Activated B cell treated with CpG ODN at 0.5 μM for 24 hours (primary cell): ENCODE data around the gene S1PR5. TPM values are rescaled to one million over a fixed set of nuclear protein-coding genes. Genes with fewer than 3 reads are reported as not detected.

ENCODE experiments used
- ATAC-seq: fragments of 200-7000 bp; cut with Tn5 transposase; one replicate; pipeline ENCODE4 v1.10.0; 2021; ENCODE audit warnings: low read depth, mild to moderate bottlenecking, moderate library complexity
- CTCF ChIA-PET: fragments of 350-600 bp; sonication (Branson Sonifier 250); formaldehyde crosslinking; loops from one replicate; lab custom pipeline; 2021; ENCODE audit warnings: antibody characterized with exemption; lab: Charles Lee
- POLR2A ChIA-PET: fragments of 350-600 bp; sonication (Branson Sonifier 250); formaldehyde crosslinking; loops from one replicate; lab custom pipeline; 2021; ENCODE audit warnings: antibody characterized with exemption; lab: Charles Lee
- DNase-seq: peaks from one replicate; pipeline ENCODE4 v3.0.0; 2022
- H3K27ac Mint-ChIP-seq: one replicate; pipeline ENCODE4 v1.8.0; 2020; ENCODE audit warnings: mixed read lengths
- H3K27me3 Mint-ChIP-seq: one replicate; pipeline ENCODE4 v1.8.0; 2021; ENCODE audit warnings: mixed read lengths
- H3K36me3 Mint-ChIP-seq: one replicate; pipeline ENCODE4 v1.8.0; 2021; ENCODE audit warnings: low read depth, mixed read lengths
- H3K4me1 Mint-ChIP-seq: one replicate; pipeline ENCODE4 v1.8.0; 2021; ENCODE audit warnings: mixed read lengths
- H3K4me3 Mint-ChIP-seq: one replicate; pipeline ENCODE4 v1.8.0; 2020; ENCODE audit warnings: mild to moderate bottlenecking, mixed read lengths
- H3K9me3 Mint-ChIP-seq: one replicate; pipeline ENCODE4 v1.8.0; 2020; ENCODE audit warnings: mixed read lengths
- CTCF ChIP-seq: fragments of 200-600 bp; IDR thresholded peaks from one replicate; pipeline ENCODE4 v1.8.0; 2022; ENCODE audit warnings: antibody characterized with exemption, mild to moderate bottlenecking
- intact Hi-C: fragments of 100-400 bp; cut with micrococcal nuclease; formaldehyde crosslinking; loops from one replicate; pipeline ENCODE4 v1.15.1; 2024
- total RNA-seq: library from RNA; stranded (reverse); gene quantifications from 2 replicates; pipeline ENCODE4 v1.2.3, GENCODE V29; 2022

S1PR5 gene
- total RNA-seq, 1 donor from 2014 or later, result not detected

DNA sequence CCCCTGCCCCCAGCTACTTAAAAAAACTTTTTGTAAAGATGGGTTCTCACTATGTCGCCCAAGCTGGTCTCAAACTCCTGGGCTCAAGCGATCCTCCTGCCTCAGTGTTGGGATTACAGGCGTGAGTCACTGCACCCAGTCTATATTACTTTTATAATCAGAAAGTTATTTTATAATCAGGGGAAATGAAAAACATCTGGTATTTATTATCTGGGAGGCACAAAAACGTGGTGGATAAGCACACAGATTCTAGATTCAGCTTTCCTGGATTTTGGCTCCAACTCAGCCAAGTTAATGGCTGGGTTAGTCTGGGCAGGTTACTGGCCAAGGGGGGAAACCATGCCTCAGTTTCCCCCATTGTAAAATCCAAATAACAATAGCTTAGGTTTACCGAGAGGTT lies 38.8 kb downstream of the S1PR5 start:
- DNase-seq (no peak), ATAC-seq (no peak)
- intact Hi-C loops, result no loop called here
- no peaks in the 10 kb centered on the region for H3K27me3 Mint-ChIP-seq
- ChIA-PET CTCF (interaction anchor here (0.7 to 1.4 kb wide), 4 partner anchors 12 to 75 kb away, joined by 3 to 5 read pairs (median 4); partner anchors contain the start of gene CDC37), POLR2A (interaction anchor here (0.5 to 1.5 kb wide), 3 partner anchors 17 to 65 kb away, joined by 3 to 6 read pairs (median 3); no protein-coding TSS in a partner anchor)
- TF ChIP-seq CTCF, result no peak
- H3K36me3 Mint-ChIP-seq, result no peaks in the 10 kb centered on the region
- H3K9me3 Mint-ChIP-seq, result no peaks in the 10 kb centered on the region
- H3K27ac Mint-ChIP-seq, result no peak overlapping the region
- peaks cover 14% of the 10 kb centered on the region for H3K4me1 Mint-ChIP-seq
- no peak overlapping the region for H3K4me3 Mint-ChIP-seq

- no peak for TF ChIP-seq CTCF
- H3K36me3 Mint-ChIP-seq, result no peaks in the 10 kb centered on the region
- no peak overlapping the region for H3K27ac Mint-ChIP-seq
- CTCF ChIA-PET, result no interaction called here
- peaks cover 13% of the 10 kb centered on the region for H3K4me1 Mint-ChIP-seq
- ATAC-seq (no peak), DNase-seq (no peak)
- POLR2A ChIA-PET, result no interaction called here
- no peaks in the 10 kb centered on the region for H3K27me3 Mint-ChIP-seq
- intact Hi-C loops, result no loop called here
- H3K9me3 Mint-ChIP-seq, result no peaks in the 10 kb centered on the region
- no peak overlapping the region for H3K4me3 Mint-ChIP-seq
These were observed 42.2 kb downstream of the S1PR5 start for GRCh38 chr19:10474962-10475451.

GRCh38 chr19:10473192-10473591 lies 44.1 kb downstream of the S1PR5 start:
- POLR2A ChIA-PET, result interaction anchor here (0.7 kb wide), 2 partner anchors 12 to 92 kb away, joined by 4 to 7 read pairs; partner anchors contain the start of gene KRI1
- no peak overlapping the region for H3K27ac Mint-ChIP-seq
- H3K4me3 Mint-ChIP-seq, result no peak overlapping the region
- DNase-seq (no peak), ATAC-seq (no peak)
- intact Hi-C loops, result no loop called here
- no peaks in the 10 kb centered on the region for H3K9me3 Mint-ChIP-seq
- CTCF ChIA-PET, result no interaction called here
- H3K4me1 Mint-ChIP-seq, result no peaks in the 10 kb centered on the region
- no peaks in the 10 kb centered on the region for H3K36me3 Mint-ChIP-seq
- H3K27me3 Mint-ChIP-seq, result no peaks in the 10 kb centered on the region
- TF ChIP-seq CTCF, result no peak

DNA sequence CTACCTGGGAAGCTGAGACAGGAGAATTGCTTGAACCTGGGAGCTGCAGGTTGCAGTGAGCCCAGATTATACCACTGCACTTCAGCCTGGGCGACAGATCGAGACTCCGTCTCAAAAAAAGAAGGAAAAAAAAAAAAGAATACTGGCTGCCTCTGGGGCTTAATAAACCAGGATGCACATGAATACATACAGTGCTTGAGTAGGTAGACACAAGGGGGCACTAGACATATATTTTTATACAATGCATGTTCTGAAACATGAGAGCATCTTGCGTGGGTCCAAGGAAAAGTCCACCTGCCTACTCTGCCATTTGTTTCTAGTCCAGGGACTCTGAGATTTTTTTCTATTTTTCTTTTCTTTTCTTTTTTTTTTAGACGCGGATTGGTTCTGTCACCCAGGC lies 45.3 kb downstream of the S1PR5 start:
- Mint-ChIP-seq H3K27ac (no peak overlapping the region), H3K27me3 (no peaks in the 10 kb centered on the region), H3K36me3 (no peaks in the 10 kb centered on the region), H3K9me3 (no peaks in the 10 kb centered on the region), H3K4me3 (no peak overlapping the region), H3K4me1 (no peaks in the 10 kb centered on the region)
- ChIA-PET POLR2A (interaction anchor here (0.7 kb wide), 1 partner anchor 40 kb away, joined by 4 read pairs; no protein-coding TSS in a partner anchor), CTCF (no interaction called here)
- ATAC-seq (no peak), DNase-seq (no peak)
- TF ChIP-seq CTCF, result no peak
- intact Hi-C loops, result no loop called here

DNA sequence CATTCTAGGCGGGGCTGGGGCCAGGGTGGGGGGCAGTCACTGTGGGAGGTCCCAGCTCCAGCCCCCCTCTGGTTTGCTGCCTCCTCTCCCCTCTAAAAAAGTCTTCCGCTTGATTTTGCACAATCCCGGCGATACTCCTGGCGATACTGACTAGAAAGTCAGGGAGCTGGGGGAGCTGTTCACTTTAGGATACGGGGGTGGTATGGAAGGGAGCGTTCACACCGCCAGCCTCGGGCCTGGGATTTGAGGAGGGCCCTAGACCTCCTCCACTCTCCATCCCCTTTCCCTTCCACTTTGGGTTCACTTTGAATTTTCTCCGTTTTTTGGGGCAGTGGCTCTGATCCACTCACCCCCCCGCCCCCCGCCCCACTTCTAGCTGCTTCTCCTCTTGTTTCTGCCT lies 49.1 kb downstream of the S1PR5 start:
- ATAC-seq, result no peak
- Mint-ChIP-seq H3K27ac (no peak overlapping the region), H3K27me3 (no peaks in the 10 kb centered on the region), H3K4me1 (no peaks in the 10 kb centered on the region), H3K36me3 (no peaks in the 10 kb centered on the region), H3K9me3 (no peaks in the 10 kb centered on the region), H3K4me3 (no peak overlapping the region)
- CTCF ChIA-PET, result no interaction called here
- no peak for DNase-seq
- no peak for TF ChIP-seq CTCF
- POLR2A ChIA-PET, result no interaction called here
- intact Hi-C loops, result no loop called here
